GM12878 (cell line): ENCODE measurements around the gene TTYH1.

Experiments
- CTCF ChIP-seq, 3 experiments: IDR thresholded peaks in 2 of 3; conservative IDR thresholded peaks in 1 of 3; 2 replicates each; pipeline ENCODE4 v1.5.1; 2011; ENCODE audit warnings: low read depth in 3 of 3, low read length in 3 of 3, mild to moderate bottlenecking in 3 of 3, control low read depth in 2 of 3, moderate library complexity in 2 of 3, inconsistent platforms in 1 of 3, mixed read lengths in 1 of 3; ENCODE audit not compliant: control insufficient read depth in 2 of 3, insufficient read depth in 1 of 3; ENCODE audit errors: extremely low read depth in 1 of 3
- FOXM1 ChIP-seq: IDR thresholded peaks from 2 replicates; pipeline ENCODE4 v1.6.1; 2012; ENCODE audit warnings: low read depth, mild to moderate bottlenecking, inconsistent platforms, low read length, moderate library complexity
- MXI1 ChIP-seq: fragments of 150-350 bp; IDR thresholded peaks from 2 replicates; pipeline ENCODE4 v1.6.1; 2011; ENCODE audit warnings: low read depth, mild to moderate bottlenecking, inconsistent platforms, low read length, improper control_type of control experiment
- PBX3 ChIP-seq: IDR thresholded peaks from 2 replicates; pipeline ENCODE4 v1.6.1; 2011; ENCODE audit warnings: mild to moderate bottlenecking, low read depth, low read length, moderate library complexity; ENCODE audit not compliant: insufficient replicate concordance
- POLR2AphosphoS5 ChIP-seq: IDR thresholded peaks from 2 replicates; pipeline ENCODE4 v1.6.1; 2011; ENCODE audit warnings: mild to moderate bottlenecking, low read length, inconsistent platforms
- RCOR1 ChIP-seq: conservative IDR thresholded peaks from 2 replicates; pipeline ENCODE4 v1.6.1; 2012; ENCODE audit warnings: low read depth, low read length, improper control_type of control experiment
- ZNF207 ChIP-seq: fragments of 450-650 bp; IDR thresholded peaks from 2 replicates; pipeline ENCODE4 v1.6.1; 2014; ENCODE audit warnings: antibody characterized with exemption, mild to moderate bottlenecking, borderline replicate concordance
- ZZZ3 ChIP-seq: IDR thresholded peaks from 2 replicates; pipeline ENCODE4 v1.6.1; 2011; ENCODE audit warnings: low read depth; ENCODE audit not compliant: control insufficient read depth, insufficient read length

GRCh38 chr19:54418030-54418929 is 3.0 kb downstream of the TTYH1 start:
- no peak for TF ChIP-seq PBX3
- TF ChIP-seq CTCF (IDR thresholded peaks at IDR 0.05 in 2 of 3, conservative IDR thresholded peaks at IDR 0.05 in 1 of 3; ENCODE audit: control insufficient read depth in 2 of 3, extremely low read depth in 1 of 3, insufficient read depth in 1 of 3, low read depth in 3 of 3, low read length in 3 of 3), result no peak
- no peak for TF ChIP-seq FOXM1
- no peak for TF ChIP-seq ZNF207
- no peak for TF ChIP-seq POLR2AphosphoS5
- TF ChIP-seq ZZZ3, result no peak
- no peak for TF ChIP-seq RCOR1
- TF ChIP-seq MXI1, result no peak
